HG03442 (cell line): ENCODE measurements around the gene SEPTIN2.
A peak's percentile ranks its signal among the peaks of the same experiment; 100 is the strongest.
"Not testable (repeated sequence)": the region's sequence is repeated elsewhere in the genome, so short reads cannot be mapped to it uniquely, and the experiment has no call there.

Experiments
- ATAC-seq: cut with Tn5 transposase; IDR thresholded peaks from one replicate; pipeline ENCODE4 v1.9.1; 2021; ENCODE audit warnings: mild to moderate bottlenecking, moderate library complexity; ENCODE audit not compliant: unreplicated experiment

SEPTIN2 gene

DNA sequence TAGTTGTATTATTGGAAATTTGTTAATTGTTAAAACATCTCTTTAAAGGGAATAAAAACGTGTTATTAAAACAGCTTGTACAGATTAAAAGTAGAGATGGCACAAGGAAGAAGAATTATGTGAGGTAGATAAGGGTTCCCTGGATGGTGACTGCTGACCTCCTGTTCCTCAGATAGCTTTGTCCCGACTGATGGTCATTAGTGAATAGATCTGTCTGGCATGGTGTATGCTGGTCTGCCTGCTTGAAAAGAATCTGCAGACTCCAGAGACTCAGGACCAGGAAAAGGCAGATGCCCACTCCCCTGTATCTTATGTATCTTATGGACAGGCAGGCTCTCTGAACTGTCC, 34.8 kb downstream of the SEPTIN2 start:
- ATAC-seq: no peak

DNA sequence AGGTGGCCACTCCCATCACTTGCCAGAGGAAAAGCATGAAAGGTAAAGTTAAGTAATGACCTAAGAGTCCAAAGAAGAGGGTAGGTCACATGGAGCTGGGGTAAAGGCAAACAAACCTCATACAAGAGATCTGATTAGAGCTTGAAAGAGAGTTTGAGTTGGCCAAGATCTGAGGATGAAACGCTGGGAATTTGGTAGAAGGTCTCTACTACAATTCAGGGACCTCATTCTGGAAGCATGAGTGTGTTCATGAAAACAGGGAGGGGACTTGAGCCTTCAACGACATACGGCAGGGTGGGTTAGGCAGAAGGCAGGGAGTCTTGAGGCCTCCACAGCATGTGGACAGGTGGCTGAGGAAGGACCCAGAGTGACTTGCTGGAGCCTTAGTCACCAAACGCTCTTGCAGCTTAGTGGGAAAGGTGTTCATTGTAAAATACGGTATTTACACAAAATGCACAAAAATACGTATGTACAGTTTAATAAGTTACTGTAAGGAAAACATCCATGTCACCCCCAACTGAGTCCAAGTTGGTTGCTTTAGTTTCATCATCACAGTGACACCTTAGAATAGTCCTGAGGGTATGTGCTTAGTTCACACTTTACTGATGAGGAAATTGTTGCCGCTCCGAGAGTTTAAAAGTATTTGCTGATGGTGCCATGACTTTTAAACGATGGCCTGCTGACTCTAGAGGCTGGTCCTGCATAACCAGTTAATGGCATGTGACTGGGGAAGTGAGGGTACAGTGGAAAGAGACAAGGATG, 35.3 kb downstream of the SEPTIN2 start:
- no peak for ATAC-seq

DNA sequence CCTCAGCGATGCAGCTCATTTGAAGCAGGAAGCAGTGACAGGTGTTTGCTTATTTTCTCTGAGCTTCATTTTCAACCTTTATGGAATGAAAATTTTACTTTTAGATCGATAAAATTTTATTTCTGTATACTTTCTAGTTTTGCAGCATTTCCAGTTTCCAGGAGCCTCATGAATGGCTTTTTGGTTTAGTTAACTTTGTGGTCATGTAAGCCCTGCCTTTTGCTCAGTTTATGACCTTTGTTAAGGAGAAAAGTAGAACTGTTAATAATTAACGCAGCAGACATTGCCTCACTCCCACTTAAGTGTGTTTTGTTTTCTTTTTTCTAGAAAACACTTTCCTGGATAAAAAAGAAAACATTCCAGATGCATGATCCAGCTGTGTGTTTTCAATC, 35.9 kb downstream of the SEPTIN2 start:
- ATAC-seq: no peak

DNA sequence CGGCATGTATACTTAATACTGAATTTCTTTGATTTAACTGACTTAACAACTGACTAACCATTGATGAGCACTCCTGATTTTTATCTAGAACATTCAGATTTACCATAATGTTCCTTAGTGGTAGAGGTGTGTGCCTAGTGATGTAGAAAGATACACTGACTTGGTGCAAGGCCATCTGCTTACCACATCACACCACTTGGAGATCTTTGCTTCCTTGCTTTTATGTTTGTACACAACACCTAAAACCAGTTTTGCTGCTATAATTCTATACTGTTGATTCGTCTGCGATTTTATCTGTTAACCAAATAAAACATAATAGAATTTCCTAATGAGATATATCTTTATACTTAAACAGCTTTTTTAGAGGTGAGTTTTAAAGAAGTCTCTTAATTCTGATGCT, 36.5 kb downstream of the SEPTIN2 start:
- ATAC-seq: no peak

DNA sequence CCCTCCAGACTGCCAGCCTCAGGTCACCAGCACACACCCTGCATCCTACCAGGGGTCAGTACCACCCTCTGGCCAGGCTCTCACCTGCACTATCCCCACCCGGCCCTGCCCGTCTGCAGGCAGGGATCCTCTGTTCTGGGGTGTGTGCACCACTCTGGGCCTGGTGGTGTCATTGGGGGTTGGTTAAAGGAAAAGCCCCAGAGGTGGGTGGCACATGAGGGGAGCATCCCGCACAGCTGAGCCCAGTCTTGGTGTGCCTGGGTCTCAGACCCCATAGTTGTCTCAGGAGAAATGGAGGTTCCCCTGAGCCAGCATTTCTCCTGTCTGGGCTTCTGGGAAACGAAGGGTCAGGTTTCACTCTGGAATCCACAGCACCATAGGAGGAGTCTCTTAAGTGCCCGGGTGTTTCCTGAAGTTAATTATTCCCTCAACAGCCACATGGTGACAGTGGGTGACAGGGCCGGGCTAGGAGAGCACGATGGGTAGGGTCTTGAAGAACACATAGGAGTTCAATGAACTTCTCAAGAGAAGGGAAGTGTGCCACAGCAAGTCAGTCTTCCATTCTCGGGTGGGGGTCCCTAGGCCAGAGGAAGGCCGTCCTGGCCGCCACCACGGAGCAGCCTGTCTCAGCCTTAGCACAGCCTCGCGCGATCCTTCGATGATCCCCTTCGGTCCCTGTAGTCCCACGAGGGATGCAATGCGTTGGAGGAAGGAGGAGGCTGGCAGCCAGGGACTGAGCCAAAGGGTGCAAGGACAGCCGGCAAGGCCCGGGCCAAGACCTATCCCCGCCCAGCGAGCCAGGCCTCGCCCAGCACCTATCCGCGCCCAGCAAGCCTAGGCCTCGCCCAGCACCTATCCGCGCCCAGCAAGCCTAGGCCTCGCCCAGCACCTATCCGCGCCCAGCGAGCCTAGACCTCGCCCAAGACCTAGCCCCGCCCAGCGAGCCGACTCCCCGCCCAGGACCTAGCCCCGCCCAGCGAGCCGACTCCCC, 39.2 kb downstream of the SEPTIN2 start:
- ATAC-seq: no peak

DNA sequence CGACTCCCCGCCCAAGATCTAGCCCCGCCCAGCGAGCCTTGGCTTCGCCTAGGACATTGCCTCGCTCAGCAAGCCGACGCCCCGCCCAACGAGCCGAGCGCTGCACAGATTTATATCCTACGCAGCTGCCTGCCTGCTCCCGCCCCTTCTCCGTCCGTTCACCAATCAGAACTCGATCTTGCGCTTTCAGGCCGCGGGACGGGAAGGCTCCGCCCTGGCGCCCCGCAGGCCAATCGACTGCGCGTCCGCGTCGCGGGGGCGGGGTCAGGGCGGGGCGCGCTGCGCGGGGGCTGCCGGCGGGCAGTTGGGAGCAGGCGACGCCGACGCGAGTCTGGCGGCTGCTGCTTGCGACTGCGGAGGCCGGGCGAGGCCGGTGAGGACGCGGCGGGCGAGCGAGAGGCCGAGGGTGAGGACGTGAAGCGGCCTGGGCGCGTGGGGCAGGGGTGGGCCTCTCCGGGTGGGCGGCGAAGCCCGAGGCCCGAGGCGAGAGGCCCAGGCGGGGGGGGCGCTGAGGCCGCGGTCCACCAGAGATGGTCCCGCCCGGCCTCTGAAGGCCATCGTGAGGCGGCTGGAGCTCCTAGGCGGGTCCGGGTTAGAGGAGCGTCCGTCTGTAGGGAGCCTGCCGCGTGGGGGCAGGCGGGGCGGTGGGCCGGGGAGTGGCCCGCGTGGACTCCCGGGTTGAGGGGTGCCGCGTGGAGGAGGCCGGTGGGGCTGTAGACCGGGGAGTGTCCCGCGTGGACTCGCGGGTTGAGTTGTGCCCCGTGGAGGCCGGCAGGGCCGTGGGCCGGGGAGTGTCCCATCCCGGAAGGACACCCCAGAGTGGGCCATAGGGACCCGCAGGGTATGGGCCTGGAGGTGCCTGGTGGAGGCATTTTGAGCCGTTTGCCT, 40.5 kb downstream of the SEPTIN2 start, which contains the start of gene FARP2:
Gene FARP2, plus strand, starts transcription at position 303 of the 888 bp plus-strand sequence. CDS start 16,823 bp downstream, outside the sequence.
- peak; percentile 86 for ATAC-seq

DNA sequence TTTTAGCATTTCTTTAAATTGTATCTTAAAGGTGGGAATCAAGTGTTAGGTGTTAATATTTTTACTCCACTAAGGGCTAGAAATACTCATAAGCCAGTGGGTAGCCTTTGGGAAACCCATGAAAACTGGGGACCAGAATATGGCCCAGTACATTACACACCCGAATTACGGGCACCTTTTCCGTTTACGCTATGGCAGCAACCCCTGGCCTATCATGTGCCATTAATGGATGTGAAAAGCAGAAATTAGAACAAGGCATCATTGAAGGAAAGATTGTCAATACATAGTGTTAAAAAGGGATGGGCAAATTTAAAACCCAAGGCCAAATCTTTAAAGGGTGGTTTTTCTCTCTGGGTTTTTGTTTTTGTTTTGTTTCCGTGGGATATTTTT, 41.1 kb downstream of the SEPTIN2 start:
- no peak for ATAC-seq

DNA sequence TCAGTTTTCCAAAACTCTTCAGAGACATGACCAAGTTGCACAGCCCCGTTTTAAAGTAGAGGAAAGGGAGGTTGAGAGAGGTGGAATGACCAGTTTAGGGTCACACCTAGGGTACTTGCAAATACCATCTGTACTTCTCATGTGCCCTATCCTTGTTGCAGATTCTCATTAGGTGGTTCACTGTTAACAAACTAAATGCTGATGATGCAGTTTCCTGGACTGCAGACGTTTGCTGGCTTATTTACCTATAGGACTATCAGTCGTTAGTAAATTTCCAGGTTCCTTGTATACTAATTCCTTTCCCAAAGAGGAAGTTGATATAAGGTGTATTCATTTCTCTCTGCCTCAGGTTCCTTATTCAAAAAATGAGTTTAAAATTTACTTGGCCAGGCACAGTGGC, 41.8 kb downstream of the SEPTIN2 start:
- ATAC-seq: no peak

DNA sequence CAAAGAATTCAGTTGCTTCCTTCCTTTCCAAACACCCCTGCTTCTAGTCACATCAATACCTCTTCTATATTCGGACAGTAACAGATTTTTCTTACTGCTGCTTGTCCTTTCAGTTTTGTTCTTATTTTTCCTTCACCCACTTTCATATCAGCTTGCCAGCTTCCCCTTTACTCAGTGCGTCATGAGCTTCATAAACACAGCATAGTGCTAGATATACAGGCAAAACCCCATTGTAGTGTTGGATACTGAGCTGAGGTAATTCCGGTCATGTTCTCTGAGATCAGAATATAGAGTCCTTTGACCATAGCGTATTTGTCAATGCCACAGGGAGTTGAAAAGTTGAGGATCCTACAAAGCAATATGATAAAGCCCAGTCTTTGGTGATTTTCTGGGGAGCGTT, 42.7 kb downstream of the SEPTIN2 start:
- ATAC-seq: peak; percentile 40

DNA sequence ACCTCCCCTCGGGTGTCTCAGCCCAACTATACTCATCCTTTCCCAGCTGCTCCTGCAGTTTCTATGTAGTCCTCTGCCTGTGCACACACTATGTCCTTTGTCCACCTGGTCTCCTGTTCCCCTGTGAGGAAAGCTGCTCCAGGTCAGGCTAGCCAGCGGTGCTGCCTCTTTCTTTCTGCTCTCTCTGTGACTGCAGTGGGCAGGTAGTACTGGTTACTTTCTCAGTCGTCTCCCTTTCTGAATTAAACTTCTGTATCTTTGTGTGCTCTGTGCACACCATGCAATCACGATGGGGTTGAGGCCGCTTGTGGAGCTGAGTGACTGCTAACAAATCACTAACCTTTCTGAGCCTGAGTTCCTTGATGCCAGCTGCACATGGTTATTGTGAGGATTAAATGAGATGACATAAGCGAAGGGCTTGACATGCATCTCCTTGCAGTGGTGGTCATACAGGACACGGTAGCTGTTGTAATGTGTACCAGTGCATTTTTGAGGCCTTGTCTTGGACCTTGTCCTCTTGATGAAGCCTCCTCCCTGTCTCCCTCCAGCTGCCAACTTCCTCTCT, 43.8 kb downstream of the SEPTIN2 start:
- ATAC-seq: no peak

DNA sequence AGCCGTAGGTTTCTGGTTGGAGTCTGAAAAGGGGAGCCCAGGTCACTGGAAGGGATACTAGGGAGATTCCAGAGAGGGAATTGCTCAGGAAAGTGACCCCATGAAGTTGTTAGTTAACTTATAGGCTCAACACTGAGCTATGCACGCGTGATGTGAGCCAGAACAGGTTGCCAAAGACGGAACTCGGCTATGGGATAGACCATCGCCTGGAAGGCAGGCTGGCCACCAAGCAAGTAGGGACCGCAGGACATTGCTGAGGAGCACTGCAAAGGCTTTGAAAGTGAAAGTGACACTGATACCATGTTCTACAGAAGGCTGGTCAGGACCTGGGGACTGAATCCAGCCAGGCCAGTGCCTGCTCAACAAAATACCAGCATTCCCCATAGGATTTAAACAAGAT, 47.7 kb downstream of the SEPTIN2 start:
- no peak for ATAC-seq

DNA sequence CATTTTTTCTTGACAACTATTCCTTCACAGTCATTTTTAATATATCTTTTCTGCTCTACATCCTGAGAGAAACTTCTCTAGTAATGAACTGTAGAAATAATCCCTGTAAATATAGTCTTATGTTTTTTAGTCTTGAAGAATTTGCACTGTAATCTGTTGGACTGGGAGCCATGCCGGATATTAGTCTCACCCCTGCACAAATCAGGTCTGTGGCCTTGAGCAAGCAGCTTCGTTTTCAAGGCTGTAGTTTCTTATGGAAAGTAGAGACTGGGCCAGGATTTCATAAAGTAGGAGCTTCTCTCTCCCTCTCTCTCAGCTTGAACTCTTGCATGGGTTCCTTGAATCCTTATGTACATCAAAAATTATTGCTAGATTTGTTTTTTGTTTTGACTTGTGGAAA, 49.1 kb downstream of the SEPTIN2 start:
- ATAC-seq: no peak

DNA sequence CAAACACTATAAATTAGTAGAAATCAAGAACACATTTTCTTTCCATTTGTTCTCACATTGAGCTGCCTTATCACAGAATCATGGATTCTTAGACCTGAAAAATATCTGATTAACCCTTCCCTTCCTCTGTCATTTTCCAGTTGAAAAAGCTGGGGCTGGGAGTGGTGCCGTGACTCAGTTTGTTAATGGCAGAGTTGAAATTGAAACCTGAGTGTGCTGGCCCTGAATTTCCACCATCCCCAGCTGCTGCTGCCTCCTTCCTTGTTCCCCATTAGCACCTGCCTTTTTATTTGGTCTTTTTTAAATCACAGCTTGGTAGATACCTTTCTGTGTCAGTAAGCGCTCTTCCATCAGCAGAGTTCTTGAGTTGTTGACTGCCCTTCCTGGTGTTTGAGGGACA, 51.0 kb downstream of the SEPTIN2 start:
- no peak for ATAC-seq

DNA sequence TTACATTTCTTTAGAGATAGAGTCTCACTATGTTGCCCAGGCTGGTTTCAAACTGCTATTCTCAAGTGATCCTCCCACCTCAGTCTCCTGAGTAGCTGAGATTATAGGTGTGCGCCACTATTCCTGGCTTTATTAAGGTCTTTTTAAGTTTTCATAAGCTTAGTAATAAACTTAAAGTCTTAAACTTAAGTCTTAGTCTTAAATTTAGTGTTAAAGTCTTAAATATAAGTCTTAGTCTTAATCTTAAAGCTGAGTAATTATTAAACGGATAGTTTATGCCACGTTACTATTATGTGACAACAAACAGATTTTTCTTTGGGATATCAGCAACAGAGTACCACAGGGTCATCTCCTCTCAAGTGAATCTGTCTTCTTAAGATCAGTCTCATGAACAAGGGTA, 52.9 kb downstream of the SEPTIN2 start:
- no peak for ATAC-seq

DNA sequence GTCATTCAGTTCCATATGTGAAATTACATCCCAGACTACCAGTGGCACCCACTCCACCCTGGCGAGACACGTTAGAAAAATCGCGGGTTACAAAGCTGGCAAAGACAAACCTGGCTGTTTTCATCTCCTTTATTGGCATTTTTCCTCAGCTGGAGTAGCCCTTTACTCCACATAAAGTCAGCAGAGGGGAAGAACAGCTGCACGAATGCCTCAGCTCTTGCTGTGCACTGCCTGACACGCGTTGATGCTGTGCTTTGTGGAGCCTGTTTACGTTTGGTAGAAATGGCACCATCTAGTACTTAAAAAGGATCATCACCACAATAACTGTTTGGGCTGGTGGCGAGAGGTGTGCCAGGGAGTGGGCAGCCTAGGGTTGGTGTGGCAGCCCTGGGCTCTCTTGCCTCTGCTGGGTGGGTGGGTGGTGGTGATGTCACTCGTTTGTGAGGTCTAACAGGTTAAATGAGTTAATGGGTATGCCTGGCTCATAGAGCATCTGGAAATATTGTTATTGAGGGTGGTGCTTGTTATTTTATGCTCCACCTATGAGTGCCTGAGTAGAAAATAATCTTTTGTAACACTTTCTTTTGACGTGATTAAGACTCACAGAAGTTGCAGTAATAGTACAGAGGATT, 56.8 kb downstream of the SEPTIN2 start:
- no peak for ATAC-seq

DNA sequence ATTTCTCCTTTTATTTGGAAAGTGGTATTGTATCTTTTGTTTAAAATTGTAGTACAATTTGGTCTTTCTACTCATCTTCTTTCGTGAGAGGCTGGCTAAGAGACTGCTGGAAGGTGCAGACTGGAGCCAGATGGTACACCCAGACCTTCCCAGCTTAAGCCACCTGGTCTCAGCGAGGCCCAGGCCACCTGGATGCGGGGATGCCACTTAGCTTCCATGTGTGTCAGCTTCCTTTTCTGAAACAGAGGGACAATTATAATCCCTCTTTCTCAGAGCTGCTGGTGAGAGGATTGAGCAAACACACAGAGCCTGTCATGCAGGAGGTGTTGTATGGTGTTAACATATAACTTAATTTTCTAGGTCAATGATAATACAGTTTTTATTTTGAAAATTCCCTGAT, 57.7 kb downstream of the SEPTIN2 start:
- ATAC-seq: no peak

DNA sequence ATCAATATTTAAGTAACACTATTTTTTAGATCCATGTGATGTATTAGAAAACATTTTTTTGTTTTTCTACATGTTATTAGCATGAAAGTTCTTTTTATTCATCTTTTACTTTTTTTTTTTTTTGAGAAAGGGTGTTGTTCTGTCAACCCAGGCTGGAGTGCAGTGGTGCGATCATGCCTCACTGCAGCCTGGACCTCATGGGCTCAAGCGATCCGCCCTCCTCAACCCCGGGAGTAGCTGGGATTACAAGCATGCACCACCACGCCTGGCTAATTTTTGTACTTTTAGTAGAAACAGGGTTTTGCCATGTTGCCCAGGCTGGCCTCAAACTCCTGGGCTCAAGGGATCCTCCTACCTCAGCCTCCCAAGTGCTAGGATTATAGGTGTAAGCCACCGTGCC, 58.2 kb downstream of the SEPTIN2 start:
- ATAC-seq: not testable (repeated sequence)

DNA sequence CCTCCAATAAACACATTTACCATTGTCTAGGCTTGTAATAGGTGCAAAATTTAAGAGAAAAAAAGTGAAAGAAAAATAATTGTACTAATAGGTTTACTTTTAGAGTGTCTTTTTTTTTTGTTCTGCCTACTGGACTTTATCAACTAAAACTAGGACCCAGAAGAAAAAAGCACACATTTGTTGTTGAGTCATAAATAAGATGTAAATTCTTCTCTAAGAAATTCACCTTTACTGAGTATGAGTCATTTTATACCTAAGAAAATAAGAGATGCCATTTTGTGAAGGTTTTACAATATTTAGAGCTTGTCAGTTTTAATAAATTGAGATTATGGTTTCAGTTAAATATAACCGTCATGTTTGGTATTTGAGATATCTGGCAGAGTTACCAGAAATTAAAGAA, 59.6 kb downstream of the SEPTIN2 start:
- no peak for ATAC-seq

DNA sequence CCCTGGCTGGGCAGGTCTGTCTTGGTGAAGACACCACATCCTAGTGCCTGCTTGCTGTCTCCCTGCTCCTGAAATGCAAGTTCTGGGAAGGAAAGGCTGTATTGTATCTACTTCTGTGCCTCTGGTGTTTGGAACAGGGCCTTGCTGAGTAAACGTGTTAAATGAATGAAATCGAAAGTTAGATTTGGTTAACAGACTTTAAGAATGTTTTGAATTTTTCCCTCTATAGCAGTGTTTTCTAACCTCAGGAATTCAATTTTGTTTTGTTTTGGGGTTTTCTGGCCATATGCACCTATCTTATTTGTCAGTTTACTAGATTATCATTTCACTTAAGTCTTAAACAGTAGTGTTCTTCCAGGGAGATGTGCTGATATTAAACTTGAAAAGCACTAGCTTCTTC, 61.1 kb downstream of the SEPTIN2 start:
- no peak for ATAC-seq

DNA sequence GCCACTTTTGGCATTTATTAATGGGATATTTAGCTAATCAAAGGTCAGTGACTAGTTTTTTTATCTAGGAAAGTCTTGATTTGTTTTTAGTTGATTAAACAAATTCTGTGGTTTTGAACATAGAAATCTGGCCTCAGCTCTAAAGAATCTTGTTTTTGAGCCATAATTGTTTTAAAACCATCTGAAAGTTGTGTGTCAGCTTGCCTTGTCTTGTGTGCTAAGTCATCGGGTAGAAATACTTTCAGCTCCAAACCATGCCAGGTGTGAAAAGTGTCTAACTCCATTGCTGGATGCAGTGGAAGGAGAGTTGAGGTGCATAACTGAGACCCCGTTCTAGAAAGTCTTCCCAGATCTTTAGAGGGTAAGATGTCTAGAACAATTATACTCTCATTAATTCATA, 63.1 kb downstream of the SEPTIN2 start:
- no peak for ATAC-seq
